ENCODE measurements around the gene SRP68. TPM values are rescaled to one million over a fixed set of nuclear protein-coding genes. Genes with fewer than 3 reads are reported as not detected.

The SRP68 gene
- total RNA-seq, 1 experiment from 2014 or later: 113 TPM

- ChIA-PET CTCF (no interaction called here), POLR2A (no interaction called here)
- Mint-ChIP-seq H3K27ac (ENCODE audit: unreplicated experiment) (no peak overlapping the region), H3K4me1 (ENCODE audit: low read depth, unreplicated experiment) (no peaks in the 10 kb centered on the region), H3K27me3 (ENCODE audit: insufficient read depth, unreplicated experiment) (no peaks in the 10 kb centered on the region), H3K36me3 (ENCODE audit: insufficient read depth, unreplicated experiment) (peaks cover 81% of the 10 kb centered on the region), H3K9me3 (ENCODE audit: unreplicated experiment) (no peaks in the 10 kb centered on the region), H3K4me3 (ENCODE audit: unreplicated experiment) (no peak overlapping the region)
- Histone ChIP-seq H3K27me3 (replicated peaks; ENCODE audit: control insufficient read depth, insufficient read depth, low read length) (no peaks in the 10 kb centered on the region), H3K9me3 (no peaks in the 10 kb centered on the region), H3K4me1 (0 out of 2 replicates have a peak, but pooled peaks cover 2% of the 10 kb centered on the region), H3K4me3 (ENCODE audit: low read depth, low read length) (no peak overlapping the region), H3K36me3 (ENCODE audit: control insufficient read depth, insufficient read depth, low read length) (peaks cover 4% of the 10 kb centered on the region; the same call in 1 of the 2 replicates)
- no TSS peak for BruUV-seq (replicated peaks)
- intact Hi-C loops (cut with micrococcal nuclease; ENCODE audit: unreplicated experiment): no loop called here
- TF ChIP-seq CTCF (IDR thresholded peaks at IDR 0.05; ENCODE audit: insufficient read depth in 1 of 2, low read depth in 1 of 2, low read length in 1 of 2, severe bottlenecking in 1 of 2, unreplicated experiment in 1 of 2): no peak
- no peak for DNase-seq
Observed at GRCh38 chr17:76097716-76098295, 25.5 kb upstream of the SRP68 start.

- H3K27ac Mint-ChIP-seq (ENCODE audit: unreplicated experiment): no peak overlapping the region
- H3K9me3 Mint-ChIP-seq (ENCODE audit: unreplicated experiment): no peaks in the 10 kb centered on the region
- ChIA-PET CTCF (interaction anchor here (1.1 kb wide), 1 partner anchor 36 kb away, joined by 3 read pairs; no protein-coding TSS in a partner anchor), POLR2A (no interaction called here)
- DNase-seq: no peak
- TF ChIP-seq CTCF (IDR thresholded peaks at IDR 0.05; ENCODE audit: insufficient read depth in 1 of 2, low read depth in 1 of 2, low read length in 1 of 2, severe bottlenecking in 1 of 2, unreplicated experiment in 1 of 2): no peak
- H3K27me3 Mint-ChIP-seq (ENCODE audit: insufficient read depth, unreplicated experiment): no peaks in the 10 kb centered on the region
- H3K4me3 ChIP-seq (ENCODE audit: low read depth, low read length): no peak overlapping the region
- peaks cover 83% of the 10 kb centered on the region for H3K36me3 Mint-ChIP-seq (ENCODE audit: insufficient read depth, unreplicated experiment)
- no peaks in the 10 kb centered on the region for H3K4me1 Mint-ChIP-seq (ENCODE audit: low read depth, unreplicated experiment)
- H3K36me3 ChIP-seq (ENCODE audit: control insufficient read depth, insufficient read depth, low read length): peaks cover 5% of the 10 kb centered on the region; the same call in 1 of the 2 replicates
- no peak overlapping the region for H3K4me3 Mint-ChIP-seq (ENCODE audit: unreplicated experiment)
- no peaks in the 10 kb centered on the region for H3K4me1 ChIP-seq
- H3K9me3 ChIP-seq: no peaks in the 10 kb centered on the region
- intact Hi-C loops (cut with micrococcal nuclease; ENCODE audit: unreplicated experiment): no loop called here
- BruUV-seq (replicated peaks): no TSS peak
- H3K27me3 ChIP-seq (replicated peaks; ENCODE audit: control insufficient read depth, insufficient read depth, low read length): no peaks in the 10 kb centered on the region
Observed at GRCh38 chr17:76095943-76096342, 23.6 kb upstream of the SRP68 start.

GRCh38 chr17:76094046-76094445 lies 21.7 kb upstream of the SRP68 start:
- no peaks in the 10 kb centered on the region for H3K9me3 Mint-ChIP-seq (ENCODE audit: unreplicated experiment)
- no peaks in the 10 kb centered on the region for H3K4me1 ChIP-seq
- no peak for TF ChIP-seq CTCF (IDR thresholded peaks at IDR 0.05; ENCODE audit: insufficient read depth in 1 of 2, low read depth in 1 of 2, low read length in 1 of 2, severe bottlenecking in 1 of 2, unreplicated experiment in 1 of 2)
- no peaks in the 10 kb centered on the region for H3K27me3 Mint-ChIP-seq (ENCODE audit: insufficient read depth, unreplicated experiment)
- H3K27me3 ChIP-seq (replicated peaks; ENCODE audit: control insufficient read depth, insufficient read depth, low read length): no peaks in the 10 kb centered on the region
- no peak for DNase-seq
- CTCF ChIA-PET: no interaction called here
- peaks cover 5% of the 10 kb centered on the region for H3K36me3 ChIP-seq (ENCODE audit: control insufficient read depth, insufficient read depth, low read length)
- no peak overlapping the region for H3K27ac Mint-ChIP-seq (ENCODE audit: unreplicated experiment)
- BruUV-seq (replicated peaks): no TSS peak
- H3K4me3 Mint-ChIP-seq (ENCODE audit: unreplicated experiment): no peak overlapping the region
- peaks cover 74% of the 10 kb centered on the region for H3K36me3 Mint-ChIP-seq (ENCODE audit: insufficient read depth, unreplicated experiment)
- no peak overlapping the region for H3K4me3 ChIP-seq (ENCODE audit: low read depth, low read length)
- intact Hi-C loops (cut with micrococcal nuclease; ENCODE audit: unreplicated experiment): no loop called here
- POLR2A ChIA-PET: no interaction called here
- no peaks in the 10 kb centered on the region for H3K9me3 ChIP-seq
- H3K4me1 Mint-ChIP-seq (ENCODE audit: low read depth, unreplicated experiment): no peaks in the 10 kb centered on the region
